H9 (cell line): ENCODE results near the gene SIRT6. TPM values are rescaled to one million over a fixed set of nuclear protein-coding genes. Genes with fewer than 3 reads are reported as not detected.
A peak's percentile ranks its signal among the peaks of the same experiment; 100 is the strongest.

Source experiments
- DNase-seq: peaks from one replicate; pipeline ENCODE4 v3.0.0-alpha.2; 2017
- H2AFZ ChIP-seq: one replicate; pipeline ENCODE4 v1.6.1; 2013; ENCODE audit warnings: mild to moderate bottlenecking, low read length, control low read depth, moderate library complexity
- H2AK5ac ChIP-seq: 2 replicates; pipeline ENCODE4 v1.6.1; 2013; ENCODE audit warnings: low read length, control low read depth, mixed read lengths; ENCODE audit not compliant: insufficient read length
- H2BK120ac ChIP-seq: one replicate; pipeline ENCODE4 v1.6.1; 2013; ENCODE audit warnings: low read depth, mild to moderate bottlenecking, low read length, control low read depth, inconsistent platforms; ENCODE audit not compliant: poor library complexity, severe bottlenecking
- H2BK12ac ChIP-seq: 2 replicates; pipeline ENCODE4 v1.6.1; 2013; ENCODE audit warnings: low read length, control low read depth, mixed read lengths, low read depth; ENCODE audit not compliant: insufficient read length
- H2BK15ac ChIP-seq: 2 replicates; pipeline ENCODE4 v1.6.1; 2013; ENCODE audit warnings: low read depth, low read length, control low read depth
- H2BK20ac ChIP-seq: one replicate; pipeline ENCODE4 v1.6.1; 2013; ENCODE audit warnings: low read depth, mild to moderate bottlenecking, low read length, control low read depth, inconsistent platforms; ENCODE audit not compliant: poor library complexity, severe bottlenecking
- H2BK5ac ChIP-seq: 2 replicates; pipeline ENCODE4 v1.6.1; 2013; ENCODE audit warnings: low read length, control low read depth, mixed read lengths; ENCODE audit not compliant: insufficient read length
- H3K14ac ChIP-seq: 2 replicates; pipeline ENCODE4 v1.6.1; 2013; ENCODE audit warnings: low read length, control low read depth; ENCODE audit not compliant: insufficient read depth
- H3K18ac ChIP-seq: 2 replicates; pipeline ENCODE4 v1.6.1; 2013; ENCODE audit warnings: low read depth, mild to moderate bottlenecking, mixed read lengths, low read length, control low read depth; ENCODE audit not compliant: insufficient read length
- H3K23ac ChIP-seq: 2 replicates; pipeline ENCODE4 v1.6.1; 2013; ENCODE audit warnings: low read length, control low read depth, mixed read lengths, low read depth; ENCODE audit not compliant: insufficient read length
- H3K23me2 ChIP-seq: 2 replicates; pipeline ENCODE4 v1.6.1; 2013; ENCODE audit warnings: low read depth, mild to moderate bottlenecking, mixed read lengths, low read length, control low read depth; ENCODE audit not compliant: insufficient read length, poor library complexity, severe bottlenecking
- H3K27ac ChIP-seq: 2 replicates; pipeline ENCODE4 v1.5.1; 2013; ENCODE audit warnings: low read length, control low read depth, mixed read lengths, low read depth; ENCODE audit not compliant: insufficient read length
- H3K27me3 ChIP-seq: 2 replicates; pipeline ENCODE4 v1.6.1; 2013; ENCODE audit warnings: low read length, control low read depth, inconsistent platforms; ENCODE audit not compliant: insufficient read depth
- H3K4ac ChIP-seq: 2 replicates; pipeline ENCODE4 v1.6.1; 2013; ENCODE audit warnings: low read depth, mild to moderate bottlenecking, control low read depth, inconsistent platforms, low read length, moderate library complexity
- H3K4me1 ChIP-seq: 2 replicates; pipeline ENCODE4 v1.6.1; 2013; ENCODE audit warnings: low read length, control low read depth, inconsistent platforms; ENCODE audit not compliant: insufficient read depth
- H3K4me2 ChIP-seq: 2 replicates; pipeline ENCODE4 v1.6.1; 2013; ENCODE audit warnings: low read length, control low read depth, mixed read lengths; ENCODE audit not compliant: insufficient read length, insufficient read depth
- H3K56ac ChIP-seq: 2 replicates; pipeline ENCODE4 v1.6.1; 2013; ENCODE audit warnings: low read depth, mild to moderate bottlenecking, mixed read lengths, low read length, control low read depth; ENCODE audit not compliant: insufficient read length
- H3K79me1 ChIP-seq: 2 replicates; pipeline ENCODE4 v1.6.1; 2013; ENCODE audit warnings: low read depth, mild to moderate bottlenecking, moderate library complexity, low read length, control low read depth, inconsistent platforms; ENCODE audit not compliant: insufficient read depth, poor library complexity, severe bottlenecking
- H3K79me2 ChIP-seq: 2 replicates; pipeline ENCODE4 v1.6.1; 2013; ENCODE audit warnings: low read length, control low read depth, inconsistent platforms; ENCODE audit not compliant: insufficient read depth
- H3K9ac ChIP-seq: 2 replicates; pipeline ENCODE4 v1.6.1; 2013; ENCODE audit warnings: low read length, control low read depth, mixed read lengths; ENCODE audit not compliant: insufficient read length; ENCODE audit errors: extremely low read depth
- H3K9me3 ChIP-seq: one replicate; pipeline ENCODE4 v1.6.1; 2013; ENCODE audit warnings: low read depth, low read length, inconsistent platforms; ENCODE audit not compliant: control insufficient read depth
- H3T11ph ChIP-seq: one replicate; pipeline ENCODE4 v1.6.1; 2013; ENCODE audit warnings: mild to moderate bottlenecking, low read length, control low read depth, inconsistent platforms
- H4K20me1 ChIP-seq: one replicate; pipeline ENCODE4 v1.6.1; 2013; ENCODE audit not compliant: control insufficient read depth, insufficient read length, insufficient read depth
- H4K5ac ChIP-seq: 2 replicates; pipeline ENCODE4 v1.6.1; 2013; ENCODE audit warnings: low read depth, mild to moderate bottlenecking, mixed read lengths, low read length, control low read depth; ENCODE audit not compliant: insufficient read length
- H4K8ac ChIP-seq: replicated peaks from 2 replicates; pipeline ENCODE4 v1.6.1; 2013; ENCODE audit warnings: low read length, control low read depth, mixed read lengths, low read depth; ENCODE audit not compliant: insufficient read length
- H4K91ac ChIP-seq: 2 replicates; pipeline ENCODE4 v1.6.1; 2013; ENCODE audit warnings: low read depth, mild to moderate bottlenecking, moderate library complexity, mixed read lengths, low read length, control low read depth; ENCODE audit not compliant: insufficient read length
- H3K27ac Mint-ChIP-seq, 3 experiments: 2 replicates in 2 of 3; 3 replicates in 1 of 3; pipeline ENCODE4 v1.8.0; 2020 to 2021; ENCODE audit warnings: mixed read lengths in 3 of 3, mild to moderate bottlenecking in 1 of 3, moderate library complexity in 1 of 3
- H3K27me3 Mint-ChIP-seq: 2 replicates; pipeline ENCODE4 v1.8.0; 2021; ENCODE audit warnings: low read depth, mild to moderate bottlenecking, moderate library complexity, mixed read lengths
- H3K36me3 Mint-ChIP-seq, 3 experiments: 2 replicates in 2 of 3; 3 replicates in 1 of 3; pipeline ENCODE4 v1.8.0; 2020 to 2021; ENCODE audit warnings: low read depth in 3 of 3, mixed read lengths in 3 of 3; ENCODE audit not compliant: insufficient read depth in 1 of 3
- H3K4me1 Mint-ChIP-seq, 2 experiments: 2 replicates each; pipeline ENCODE4 v1.8.0; 2020; ENCODE audit warnings: mixed read lengths in 2 of 2
- H3K4me3 Mint-ChIP-seq, 2 experiments: 2 replicates in 1 of 2; 3 replicates in 1 of 2; pipeline ENCODE4 v1.8.0; 2020 to 2021; ENCODE audit warnings: mild to moderate bottlenecking in 2 of 2, mixed read lengths in 2 of 2, moderate library complexity in 1 of 2
- H3K9me3 Mint-ChIP-seq, 2 experiments: 2 replicates in 1 of 2; 3 replicates in 1 of 2; pipeline ENCODE4 v1.8.0; 2020; ENCODE audit warnings: mild to moderate bottlenecking in 2 of 2, mixed read lengths in 2 of 2, moderate library complexity in 1 of 2
- WGBS: extraction: QIAGEN DNeasy Blood & Tissue Kit; methylation state at CpG from one replicate; pipeline ENCODE4 v1.1.7; 2013; ENCODE audit warnings: missing lambda C conversion rate, low lambda C conversion rate, mixed read lengths; ENCODE audit not compliant: insufficient read length; ENCODE audit errors: extremely low coverage; 5-methylcytosine and 5-hydroxymethylcytosine counted together
- total RNA-seq: library from RNA; stranded (reverse); gene quantifications from 2 replicates; pipeline ENCODE4 v1.2.1, GENCODE V29; 2021
- TF ChIP-seq, protein P1 (sequence below): fragments of 200-600 bp; sonication (generic); conservative IDR thresholded peaks from 3 replicates; pipeline ENCODE4 v1.8.0; 2021; ENCODE audit warnings: antibody characterized with exemption, mild to moderate bottlenecking

SIRT6 gene
- total RNA-seq, 1 experiment from 2014 or later: 24.9 TPM

DNA sequence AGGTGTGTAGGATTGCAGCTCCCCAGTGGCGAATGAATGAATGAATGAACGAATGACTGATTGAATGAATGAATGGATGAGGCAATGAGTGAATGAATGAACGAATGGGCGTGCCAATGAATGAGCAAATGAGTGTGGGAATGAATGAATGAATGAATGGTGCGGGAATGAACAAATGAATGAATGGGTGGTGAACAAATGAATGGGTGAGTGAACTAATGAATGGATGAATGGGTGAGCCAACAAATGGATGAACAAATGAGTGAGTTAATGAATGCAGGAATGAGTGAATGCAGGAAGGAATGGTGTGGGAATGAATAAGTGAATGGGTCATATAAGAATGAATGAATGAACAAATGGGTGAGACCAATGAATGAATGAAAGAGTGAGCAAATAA, 14.9 kb upstream of the SIRT6 start:
- Histone ChIP-seq H2BK5ac (no peak overlapping the region), H4K5ac (no peak overlapping the region), H3K9ac (no peak overlapping the region), H3K23me2 (no peaks in the 10 kb centered on the region), H3T11ph (no peak overlapping the region), H2BK20ac (no peak overlapping the region), H2BK12ac (no peak overlapping the region), H3K27me3 (peaks cover 3% of the 10 kb centered on the region; the same call in 1 of the 2 replicates), H3K4ac (no peak overlapping the region), H2BK120ac (no peak overlapping the region), H2AFZ (no peak overlapping the region), H3K56ac (no peak overlapping the region), H4K91ac (no peak overlapping the region), H3K4me2 (no peak overlapping the region), H3K79me2 (no peaks in the 10 kb centered on the region), H3K4me1 (no peaks in the 10 kb centered on the region), H3K18ac (no peak overlapping the region), H3K79me1 (no peaks in the 10 kb centered on the region), H3K23ac (no peak overlapping the region), H2AK5ac (no peak overlapping the region), H3K9me3 (no peaks in the 10 kb centered on the region), H4K8ac (no peak overlapping the region), H4K20me1 (no peaks in the 10 kb centered on the region), H3K27ac (no peak overlapping the region), H3K14ac (no peak overlapping the region), H2BK15ac (no peak overlapping the region)
- Mint-ChIP-seq H3K4me1 (peaks cover 10 to 23% of the 10 kb centered on the region in 2 experiments), H3K27ac (no peak overlapping the region), H3K4me3 (peak overlapping the region; percentile 57 to 80), H3K36me3 (no peaks in the 10 kb centered on the region; a peak in 3 of 7 replicates), H3K9me3 (peaks cover 8 to 9% of the 10 kb centered on the region in 2 experiments; a peak in 3 of 5 replicates), H3K27me3 (peaks cover 82% of the 10 kb centered on the region)
- DNase-seq: no peak
- no CpG with 5 or more reads among the region's 5 CpGs for WGBS
- TF ChIP-seq, protein P1, sequence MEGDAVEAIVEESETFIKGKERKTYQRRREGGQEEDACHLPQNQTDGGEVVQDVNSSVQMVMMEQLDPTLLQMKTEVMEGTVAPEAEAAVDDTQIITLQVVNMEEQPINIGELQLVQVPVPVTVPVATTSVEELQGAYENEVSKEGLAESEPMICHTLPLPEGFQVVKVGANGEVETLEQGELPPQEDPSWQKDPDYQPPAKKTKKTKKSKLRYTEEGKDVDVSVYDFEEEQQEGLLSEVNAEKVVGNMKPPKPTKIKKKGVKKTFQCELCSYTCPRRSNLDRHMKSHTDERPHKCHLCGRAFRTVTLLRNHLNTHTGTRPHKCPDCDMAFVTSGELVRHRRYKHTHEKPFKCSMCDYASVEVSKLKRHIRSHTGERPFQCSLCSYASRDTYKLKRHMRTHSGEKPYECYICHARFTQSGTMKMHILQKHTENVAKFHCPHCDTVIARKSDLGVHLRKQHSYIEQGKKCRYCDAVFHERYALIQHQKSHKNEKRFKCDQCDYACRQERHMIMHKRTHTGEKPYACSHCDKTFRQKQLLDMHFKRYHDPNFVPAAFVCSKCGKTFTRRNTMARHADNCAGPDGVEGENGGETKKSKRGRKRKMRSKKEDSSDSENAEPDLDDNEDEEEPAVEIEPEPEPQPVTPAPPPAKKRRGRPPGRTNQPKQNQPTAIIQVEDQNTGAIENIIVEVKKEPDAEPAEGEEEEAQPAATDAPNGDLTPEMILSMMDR: no peak
